Glutamatergic neuron (in vitro differentiated cells): ENCODE measurements around the gene COL13A1. TPM values are rescaled to one million over a fixed set of nuclear protein-coding genes. Genes with fewer than 3 reads are reported as not detected.

Experiments used
- DNase-seq: peaks from one replicate; pipeline ENCODE4 v3.0.0; 2022
- H3K27ac Mint-ChIP-seq: one replicate; pipeline ENCODE4 v1.8.0; 2020; ENCODE audit warnings: mild to moderate bottlenecking, mixed read lengths, inconsistent platforms; ENCODE audit not compliant: unreplicated experiment
- H3K27me3 Mint-ChIP-seq: one replicate; pipeline ENCODE4 v1.8.0; 2020; ENCODE audit warnings: mild to moderate bottlenecking, moderate library complexity, mixed read lengths, inconsistent platforms; ENCODE audit not compliant: unreplicated experiment
- H3K36me3 Mint-ChIP-seq: one replicate; pipeline ENCODE4 v1.8.0; 2020; ENCODE audit warnings: mild to moderate bottlenecking, mixed read lengths, inconsistent platforms; ENCODE audit not compliant: unreplicated experiment
- H3K4me1 Mint-ChIP-seq: one replicate; pipeline ENCODE4 v1.8.0; 2020; ENCODE audit warnings: mild to moderate bottlenecking, low read depth, mixed read lengths, inconsistent platforms; ENCODE audit not compliant: unreplicated experiment
- H3K4me3 Mint-ChIP-seq: one replicate; pipeline ENCODE4 v1.8.0; 2020; ENCODE audit warnings: mild to moderate bottlenecking, mixed read lengths, inconsistent platforms; ENCODE audit not compliant: unreplicated experiment
- H3K9me3 Mint-ChIP-seq: one replicate; pipeline ENCODE4 v1.8.0; 2020; ENCODE audit warnings: mild to moderate bottlenecking, moderate library complexity, mixed read lengths, inconsistent platforms; ENCODE audit not compliant: unreplicated experiment
- total RNA-seq: library from RNA; stranded (reverse); fragmentation: NEBNext Ultra II Directional; extraction: Animal tissue kit (Norgen Biotek cat#: 25700); gene quantifications from one replicate; pipeline ENCODE4 v1.2.1, GENCODE V29; 2021; ENCODE audit not compliant: unreplicated experiment
- TF ChIP-seq, protein P1 (sequence below): fragments of 200-600 bp; sonication (generic); IDR thresholded peaks from one replicate; pipeline ENCODE4 v1.5.0; 2021; ENCODE audit not compliant: partially characterized antibody, unreplicated experiment

Gene COL13A1
- total RNA-seq, 1 donor from 2014 or later = 8.5 TPM

DNA sequence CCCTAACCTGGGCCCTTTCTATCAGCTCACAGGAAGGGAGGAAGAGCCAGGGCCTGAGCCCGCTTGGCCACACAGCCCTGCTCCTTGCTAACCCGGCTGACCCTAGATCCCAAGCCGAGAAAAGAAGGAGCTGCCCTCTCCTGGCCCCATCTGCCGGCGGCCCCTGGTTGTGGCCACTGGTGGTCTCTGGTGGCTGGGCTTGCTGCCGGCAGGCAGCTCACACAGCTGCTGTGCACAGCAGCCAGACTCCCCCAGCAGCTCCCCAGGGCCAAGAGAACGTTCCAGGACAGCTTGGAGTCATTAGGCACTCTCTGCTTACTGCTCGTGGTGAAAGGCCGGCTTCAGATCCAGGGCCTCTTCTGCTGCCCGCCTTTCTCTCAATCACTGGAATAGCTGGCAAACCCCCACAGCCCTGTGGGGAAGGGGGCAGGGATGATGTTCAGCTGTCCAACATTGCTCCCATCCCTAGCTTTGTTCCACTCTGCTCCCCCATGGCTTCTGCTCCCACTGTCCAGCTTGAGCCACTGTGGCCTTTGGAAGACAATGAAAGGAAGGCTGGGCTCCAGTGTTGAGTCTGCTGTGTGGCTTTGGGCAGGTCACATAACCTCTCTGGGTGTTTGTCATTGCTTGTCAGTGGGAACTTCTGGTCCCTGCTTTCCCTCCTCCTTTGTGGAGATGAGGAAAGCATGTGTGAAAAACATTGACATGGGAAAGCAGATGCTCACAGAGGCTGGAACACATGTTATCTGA is 35.4 kb upstream of the COL13A1 start:
- DNase-seq = peak; percentile 82
- H3K27ac Mint-ChIP-seq = peak overlapping the region; percentile 77
- TF ChIP-seq, protein P1, sequence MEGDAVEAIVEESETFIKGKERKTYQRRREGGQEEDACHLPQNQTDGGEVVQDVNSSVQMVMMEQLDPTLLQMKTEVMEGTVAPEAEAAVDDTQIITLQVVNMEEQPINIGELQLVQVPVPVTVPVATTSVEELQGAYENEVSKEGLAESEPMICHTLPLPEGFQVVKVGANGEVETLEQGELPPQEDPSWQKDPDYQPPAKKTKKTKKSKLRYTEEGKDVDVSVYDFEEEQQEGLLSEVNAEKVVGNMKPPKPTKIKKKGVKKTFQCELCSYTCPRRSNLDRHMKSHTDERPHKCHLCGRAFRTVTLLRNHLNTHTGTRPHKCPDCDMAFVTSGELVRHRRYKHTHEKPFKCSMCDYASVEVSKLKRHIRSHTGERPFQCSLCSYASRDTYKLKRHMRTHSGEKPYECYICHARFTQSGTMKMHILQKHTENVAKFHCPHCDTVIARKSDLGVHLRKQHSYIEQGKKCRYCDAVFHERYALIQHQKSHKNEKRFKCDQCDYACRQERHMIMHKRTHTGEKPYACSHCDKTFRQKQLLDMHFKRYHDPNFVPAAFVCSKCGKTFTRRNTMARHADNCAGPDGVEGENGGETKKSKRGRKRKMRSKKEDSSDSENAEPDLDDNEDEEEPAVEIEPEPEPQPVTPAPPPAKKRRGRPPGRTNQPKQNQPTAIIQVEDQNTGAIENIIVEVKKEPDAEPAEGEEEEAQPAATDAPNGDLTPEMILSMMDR = no peak
- H3K27me3 Mint-ChIP-seq = peaks cover 15% of the 10 kb centered on the region
- peaks cover 8% of the 10 kb centered on the region for H3K9me3 Mint-ChIP-seq
- no peaks in the 10 kb centered on the region for H3K36me3 Mint-ChIP-seq
- peaks cover 13% of the 10 kb centered on the region for H3K4me1 Mint-ChIP-seq
- H3K4me3 Mint-ChIP-seq = peak overlapping the region; percentile 7

DNA sequence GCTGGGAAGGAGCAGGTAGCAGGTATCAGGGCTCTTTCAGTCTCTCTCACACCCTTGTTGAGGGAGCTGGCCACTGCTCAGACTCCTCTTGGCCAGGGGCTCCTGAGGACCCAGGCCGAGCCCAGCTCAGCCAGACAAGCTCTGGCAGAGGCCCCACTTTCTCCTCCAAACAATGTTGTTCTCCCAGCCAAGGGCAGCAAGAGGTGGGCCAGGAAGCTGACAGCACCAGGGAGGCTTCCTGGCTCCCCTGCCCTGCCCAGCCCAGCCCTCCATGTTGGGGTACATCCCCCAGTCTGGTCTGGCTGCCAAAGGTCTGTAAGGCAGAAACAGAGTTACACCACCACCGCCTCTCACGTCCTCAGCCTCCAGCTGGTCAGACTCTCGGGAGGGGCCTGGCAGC is 33.9 kb upstream of the COL13A1 start:
- TF ChIP-seq, protein P1 = no peak
- H3K4me1 Mint-ChIP-seq = peaks cover 13% of the 10 kb centered on the region

DNA sequence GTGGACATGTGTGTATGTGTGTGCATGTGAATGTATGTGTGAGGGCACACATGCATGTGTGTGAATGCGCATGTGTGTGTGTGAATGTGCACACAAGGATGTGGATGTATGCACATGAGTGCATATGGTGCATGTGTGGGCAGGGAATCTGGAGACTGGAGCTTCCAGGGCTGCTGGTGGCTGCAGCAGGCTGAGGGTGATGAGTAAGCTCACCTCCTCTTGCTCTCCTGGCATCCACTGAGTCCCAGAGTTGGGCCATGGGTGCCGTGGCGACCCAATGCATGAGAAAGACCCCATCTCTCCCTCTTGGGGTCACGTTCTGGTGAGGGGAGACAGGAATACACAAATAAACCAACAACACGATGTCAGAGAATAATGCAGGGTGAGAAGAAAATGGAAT is 33.3 kb upstream of the COL13A1 start:
- no peak overlapping the region for H3K4me3 Mint-ChIP-seq
- H3K27me3 Mint-ChIP-seq = peaks cover 14% of the 10 kb centered on the region
- no peak for DNase-seq
- peak overlapping the region; percentile 17 for H3K27ac Mint-ChIP-seq
- TF ChIP-seq, protein P1 = no peak
- H3K4me1 Mint-ChIP-seq = peaks cover 13% of the 10 kb centered on the region
- peaks cover 7% of the 10 kb centered on the region for H3K9me3 Mint-ChIP-seq
- H3K36me3 Mint-ChIP-seq = peaks cover 4% of the 10 kb centered on the region

More for the DNA sequence above, 33.9 kb upstream of the COL13A1 start:
- Mint-ChIP-seq H3K27me3 (peaks cover 14% of the 10 kb centered on the region), H3K9me3 (peaks cover 7% of the 10 kb centered on the region), H3K36me3 (no peaks in the 10 kb centered on the region), H3K4me3 (no peak overlapping the region), H3K27ac (no peak overlapping the region)
- no peak for DNase-seq

DNA sequence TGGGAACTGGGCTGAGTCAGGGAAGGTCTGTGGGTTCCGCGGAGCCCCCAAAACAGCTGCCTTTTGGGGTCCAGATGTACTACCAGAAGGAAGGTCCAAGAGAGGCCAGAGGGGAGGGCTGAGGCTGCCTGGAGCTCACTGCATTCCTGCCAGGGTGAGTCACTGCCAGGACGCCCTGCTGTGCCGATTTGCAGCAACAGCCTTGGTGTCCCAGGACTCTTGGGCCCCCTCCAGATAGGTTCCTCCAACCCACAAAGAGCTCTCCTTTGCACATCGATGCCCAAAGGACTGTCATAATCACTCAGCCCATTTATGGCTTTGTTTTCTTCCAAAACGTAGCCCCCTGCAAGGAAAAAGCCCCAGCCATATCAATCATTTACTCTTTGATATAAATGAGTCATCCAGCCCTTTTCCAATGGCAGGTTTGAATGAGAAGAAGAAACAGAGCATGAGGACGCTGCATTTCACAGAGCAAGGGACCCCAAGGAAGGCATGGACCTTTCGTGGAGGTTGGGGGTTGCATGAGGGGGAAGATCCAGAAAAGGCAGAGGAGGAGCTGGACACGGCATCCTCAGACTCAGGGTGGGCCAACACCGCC is 32.2 kb upstream of the COL13A1 start:
- Mint-ChIP-seq H3K27me3 (peaks cover 14% of the 10 kb centered on the region), H3K36me3 (peaks cover 7% of the 10 kb centered on the region), H3K4me3 (no peak overlapping the region), H3K27ac (no peak overlapping the region), H3K9me3 (peaks cover 7% of the 10 kb centered on the region), H3K4me1 (peaks cover 13% of the 10 kb centered on the region)
- TF ChIP-seq, protein P1 = no peak
- no peak for DNase-seq
